Measurements from ENCODE around the gene GALNT10.
A peak's percentile ranks its signal among the peaks of the same experiment; 100 is the strongest.
"Not testable (repeated sequence)": the region's sequence is repeated elsewhere in the genome, so short reads cannot be mapped to it uniquely, and the experiment has no call there.

GALNT10 gene, protein sequence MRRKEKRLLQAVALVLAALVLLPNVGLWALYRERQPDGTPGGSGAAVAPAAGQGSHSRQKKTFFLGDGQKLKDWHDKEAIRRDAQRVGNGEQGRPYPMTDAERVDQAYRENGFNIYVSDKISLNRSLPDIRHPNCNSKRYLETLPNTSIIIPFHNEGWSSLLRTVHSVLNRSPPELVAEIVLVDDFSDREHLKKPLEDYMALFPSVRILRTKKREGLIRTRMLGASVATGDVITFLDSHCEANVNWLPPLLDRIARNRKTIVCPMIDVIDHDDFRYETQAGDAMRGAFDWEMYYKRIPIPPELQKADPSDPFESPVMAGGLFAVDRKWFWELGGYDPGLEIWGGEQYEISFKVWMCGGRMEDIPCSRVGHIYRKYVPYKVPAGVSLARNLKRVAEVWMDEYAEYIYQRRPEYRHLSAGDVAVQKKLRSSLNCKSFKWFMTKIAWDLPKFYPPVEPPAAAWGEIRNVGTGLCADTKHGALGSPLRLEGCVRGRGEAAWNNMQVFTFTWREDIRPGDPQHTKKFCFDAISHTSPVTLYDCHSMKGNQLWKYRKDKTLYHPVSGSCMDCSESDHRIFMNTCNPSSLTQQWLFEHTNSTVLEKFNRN

DNA sequence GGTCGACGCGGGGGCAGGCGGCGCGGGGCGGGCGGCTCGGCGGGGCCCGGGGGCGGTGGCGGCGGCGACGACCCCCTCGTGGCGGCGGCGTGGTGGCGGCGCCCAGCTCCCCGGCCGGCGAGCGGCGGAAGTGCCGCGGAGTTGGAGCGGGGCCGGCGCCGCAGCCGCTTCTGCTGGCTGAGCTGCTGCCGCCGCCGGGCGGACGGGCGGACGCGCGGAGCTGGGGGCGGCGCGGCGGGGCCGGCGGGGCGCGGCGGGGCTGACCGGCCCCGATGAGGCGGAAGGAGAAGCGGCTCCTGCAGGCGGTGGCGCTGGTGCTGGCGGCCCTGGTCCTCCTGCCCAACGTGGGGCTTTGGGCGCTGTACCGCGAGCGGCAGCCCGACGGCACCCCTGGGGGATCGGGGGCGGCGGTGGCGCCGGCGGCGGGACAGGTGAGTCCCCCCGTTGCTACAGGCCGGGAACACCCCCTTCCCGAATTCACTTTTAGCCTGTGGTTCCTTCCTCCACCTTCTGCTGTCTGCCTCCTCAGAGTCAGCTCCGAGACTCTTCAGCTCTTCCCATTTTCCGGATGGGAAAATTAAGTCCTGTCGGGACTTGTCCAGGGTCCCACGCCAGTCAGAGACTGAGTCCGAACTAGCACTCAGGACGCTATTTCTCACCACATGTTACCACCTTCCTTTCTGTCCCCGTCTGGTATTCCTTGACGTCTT, at the start of gene GALNT10:
Gene GALNT10 (plus strand): TSS at position 139 of the 710 bp plus-strand sequence. CDS start 134 bp downstream, at position 273.
- Histone ChIP-seq H3K4me1 (ENCODE audit: insufficient read depth, low read length) (peaks cover 34% of the 10 kb centered on the region), H3K9ac (ENCODE audit: low read length) (peak within 1 kb of the TSS; percentile 62), H3K9me3 (ENCODE audit: low read length) (no peaks in the 10 kb centered on the region), H3K36me3 (ENCODE audit: insufficient read depth, low read length) (no peaks in the 10 kb centered on the region), H3K27me3 (ENCODE audit: control insufficient read depth in 1 of 2, insufficient read depth in 2 of 2, low read length in 2 of 2) (no peaks in the 10 kb centered on the region), H3K4me3 (ENCODE audit: low read depth in 1 of 2, low read length in 2 of 2) (peak within 1 kb of the TSS; percentile 85 to 92), H3K27ac (ENCODE audit: low read depth, low read length) (peak within 1 kb of the TSS; percentile 78)

DNA sequence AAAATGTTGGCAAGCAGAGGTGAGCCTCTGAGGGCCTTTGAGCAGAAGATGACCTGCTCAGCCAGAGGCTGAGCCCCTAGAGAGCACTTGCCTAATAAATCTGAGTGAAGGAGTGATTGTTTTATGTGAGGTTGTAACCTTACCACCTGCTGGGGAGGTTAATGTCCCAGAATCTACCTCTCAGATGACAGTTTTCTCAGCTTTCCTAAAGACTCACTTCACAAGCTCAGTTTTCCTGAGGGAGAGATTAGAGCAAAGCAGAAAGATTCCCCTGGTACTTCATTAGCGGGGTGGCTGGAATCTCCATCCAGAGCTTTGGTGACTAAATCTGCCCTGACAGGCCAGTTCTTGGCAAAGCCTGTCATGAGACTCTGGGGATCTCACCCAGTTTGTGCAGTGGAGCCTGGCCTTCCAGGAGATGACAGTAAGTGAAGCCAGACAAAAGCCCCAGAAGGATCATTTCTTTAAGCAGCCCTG, 48.8 kb upstream of the GALNT10 start:
- no peaks in the 10 kb centered on the region for H3K27me3 ChIP-seq (ENCODE audit: control insufficient read depth in 1 of 2, insufficient read depth in 2 of 2, low read length in 2 of 2)
- no peak overlapping the region for H3K27ac ChIP-seq (ENCODE audit: low read depth, low read length)
- H3K36me3 ChIP-seq (ENCODE audit: insufficient read depth, low read length): no peaks in the 10 kb centered on the region
- H3K9me3 ChIP-seq (ENCODE audit: low read length): no peaks in the 10 kb centered on the region
- no peak overlapping the region for H3K9ac ChIP-seq (ENCODE audit: low read length)
- H3K4me3 ChIP-seq (ENCODE audit: low read depth in 1 of 2, low read length in 2 of 2): no peak overlapping the region
- H3K4me1 ChIP-seq (ENCODE audit: insufficient read depth, low read length): peaks cover 20% of the 10 kb centered on the region

DNA sequence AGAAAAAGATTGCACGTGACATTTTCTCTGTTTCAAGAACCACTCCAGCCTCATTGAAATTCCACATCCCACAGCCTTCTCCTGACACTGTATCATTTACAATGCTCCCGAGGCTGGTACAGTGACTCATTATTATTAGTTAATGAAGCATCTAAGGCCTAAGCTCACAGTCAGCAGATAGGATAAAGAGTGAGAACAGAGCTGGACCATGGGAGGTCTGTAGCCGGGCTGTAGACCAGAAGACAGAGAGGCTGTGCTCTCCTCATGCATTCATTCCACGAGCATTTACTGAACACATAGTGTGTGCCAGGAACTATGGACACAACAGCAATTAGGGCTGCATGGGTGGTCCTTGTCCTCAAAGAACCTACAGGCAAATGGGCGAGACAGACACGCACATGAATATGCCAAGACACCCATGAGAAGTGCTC, 47.3 kb upstream of the GALNT10 start:
- Histone ChIP-seq H3K4me1 (ENCODE audit: insufficient read depth, low read length) (peaks cover 20% of the 10 kb centered on the region), H3K9me3 (ENCODE audit: low read length) (no peaks in the 10 kb centered on the region), H3K27me3 (ENCODE audit: control insufficient read depth in 1 of 2, insufficient read depth in 2 of 2, low read length in 2 of 2) (no peaks in the 10 kb centered on the region), H3K4me3 (ENCODE audit: low read depth in 1 of 2, low read length in 2 of 2) (no peak overlapping the region), H3K27ac (ENCODE audit: low read depth, low read length) (no peak overlapping the region), H3K36me3 (ENCODE audit: insufficient read depth, low read length) (no peaks in the 10 kb centered on the region), H3K9ac (ENCODE audit: low read length) (no peak overlapping the region)

DNA sequence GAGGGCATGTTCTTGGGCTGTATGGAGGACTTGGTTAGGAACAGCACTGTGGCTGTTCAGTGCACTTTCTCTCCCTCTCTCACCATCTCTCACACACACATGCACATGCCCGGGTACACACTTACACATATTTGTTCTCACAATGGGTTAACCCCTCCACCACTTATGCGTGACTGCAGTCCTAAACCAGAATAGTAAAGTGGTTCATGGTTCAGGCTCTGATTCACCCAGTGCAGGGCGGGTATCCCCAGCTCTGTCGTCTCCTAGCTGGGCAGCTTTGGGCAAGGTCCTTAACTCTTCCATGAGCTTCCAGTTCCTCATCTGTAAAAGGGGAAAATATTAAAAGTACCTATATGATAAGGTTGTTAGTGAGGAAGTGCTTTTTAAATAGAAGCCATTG, 45.3 kb upstream of the GALNT10 start:
- no peak overlapping the region for H3K9ac ChIP-seq (ENCODE audit: low read length)
- H3K4me1 ChIP-seq (ENCODE audit: insufficient read depth, low read length): peaks cover 8% of the 10 kb centered on the region
- no peaks in the 10 kb centered on the region for H3K27me3 ChIP-seq (ENCODE audit: control insufficient read depth in 1 of 2, insufficient read depth in 2 of 2, low read length in 2 of 2)
- H3K9me3 ChIP-seq (ENCODE audit: low read length): no peaks in the 10 kb centered on the region
- H3K4me3 ChIP-seq (ENCODE audit: low read depth in 1 of 2, low read length in 2 of 2): no peak overlapping the region
- H3K27ac ChIP-seq (ENCODE audit: low read depth, low read length): no peak overlapping the region
- no peaks in the 10 kb centered on the region for H3K36me3 ChIP-seq (ENCODE audit: insufficient read depth, low read length)

DNA sequence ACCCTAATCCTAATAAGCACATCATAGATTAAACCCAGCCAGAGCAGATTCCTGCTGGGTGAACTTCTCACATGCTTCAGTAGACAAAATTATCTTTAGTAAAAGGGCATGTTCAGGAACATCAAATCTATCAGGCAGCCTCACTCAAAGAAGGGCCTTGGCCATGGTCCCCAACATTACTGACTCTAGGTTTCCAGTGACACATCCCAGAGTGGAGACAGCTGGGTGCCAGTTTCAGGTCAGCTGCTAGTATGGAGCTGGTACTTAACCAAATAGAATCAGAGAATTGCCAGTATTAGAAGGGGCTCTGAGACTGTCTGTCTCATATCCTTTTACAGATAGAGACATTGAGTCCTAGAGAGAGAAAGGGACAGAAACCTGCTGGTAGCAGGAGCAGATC, 44.1 kb upstream of the GALNT10 start:
- no peak overlapping the region for H3K4me3 ChIP-seq (ENCODE audit: low read depth in 1 of 2, low read length in 2 of 2)
- no peaks in the 10 kb centered on the region for H3K36me3 ChIP-seq (ENCODE audit: insufficient read depth, low read length)
- peaks cover 8% of the 10 kb centered on the region for H3K4me1 ChIP-seq (ENCODE audit: insufficient read depth, low read length)
- no peaks in the 10 kb centered on the region for H3K27me3 ChIP-seq (ENCODE audit: control insufficient read depth in 1 of 2, insufficient read depth in 2 of 2, low read length in 2 of 2)
- H3K9me3 ChIP-seq (ENCODE audit: low read length): no peaks in the 10 kb centered on the region
- H3K9ac ChIP-seq (ENCODE audit: low read length): no peak overlapping the region
- H3K27ac ChIP-seq (ENCODE audit: low read depth, low read length): no peak overlapping the region

DNA sequence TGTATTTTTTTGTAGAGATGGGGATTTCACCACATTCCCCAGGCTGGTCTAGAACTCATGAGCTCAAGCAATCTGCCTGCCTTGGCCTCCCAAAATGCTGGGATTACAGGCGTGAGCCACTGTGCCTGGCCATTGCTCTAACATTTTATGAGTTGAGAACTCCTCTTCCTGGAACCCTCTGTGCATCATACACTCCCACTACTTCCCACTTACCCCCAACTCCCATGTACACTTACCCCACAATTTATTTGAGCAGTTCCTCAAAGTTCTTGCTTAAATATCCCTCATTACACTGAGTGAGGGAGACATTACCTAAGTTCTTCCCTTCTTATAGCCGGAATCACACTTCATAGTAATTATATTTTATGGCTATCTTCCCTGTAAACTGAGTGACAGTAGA, 42.9 kb upstream of the GALNT10 start:
- Histone ChIP-seq H3K27me3 (ENCODE audit: control insufficient read depth in 1 of 2, insufficient read depth in 2 of 2, low read length in 2 of 2) (no peaks in the 10 kb centered on the region), H3K4me3 (ENCODE audit: low read depth in 1 of 2, low read length in 2 of 2) (no peak overlapping the region), H3K36me3 (ENCODE audit: insufficient read depth, low read length) (no peaks in the 10 kb centered on the region), H3K4me1 (ENCODE audit: insufficient read depth, low read length) (no peaks in the 10 kb centered on the region), H3K9ac (ENCODE audit: low read length) (no peak overlapping the region), H3K9me3 (ENCODE audit: low read length) (no peaks in the 10 kb centered on the region), H3K27ac (ENCODE audit: low read depth, low read length) (no peak overlapping the region)

DNA sequence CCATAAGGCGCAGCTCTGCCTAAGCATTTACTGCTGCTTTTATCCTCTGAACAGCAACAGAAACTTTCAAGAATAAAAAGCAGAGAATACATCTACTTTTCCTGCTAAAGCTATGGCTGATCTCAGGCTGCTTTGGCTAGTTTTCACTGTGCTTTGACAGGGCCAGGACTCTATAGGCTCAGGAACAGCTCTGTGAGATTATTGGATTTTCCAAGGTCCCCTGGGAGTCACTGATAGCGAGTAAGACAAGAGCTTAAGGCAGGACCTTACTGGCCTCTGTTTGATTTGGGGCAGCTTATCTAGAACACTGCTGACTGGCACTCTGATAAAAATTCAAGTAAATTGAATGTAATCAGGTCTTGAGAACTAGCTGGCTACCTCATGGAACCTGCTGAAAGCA, 40.1 kb upstream of the GALNT10 start:
- not testable (repeated sequence) for H3K27me3 ChIP-seq (ENCODE audit: control insufficient read depth in 1 of 2, insufficient read depth in 2 of 2, low read length in 2 of 2); H3K27ac ChIP-seq (ENCODE audit: low read depth, low read length); H3K4me1 ChIP-seq (ENCODE audit: insufficient read depth, low read length); H3K4me3 ChIP-seq (ENCODE audit: low read depth in 1 of 2, low read length in 2 of 2); H3K36me3 ChIP-seq (ENCODE audit: insufficient read depth, low read length); H3K9me3 ChIP-seq (ENCODE audit: low read length); H3K9ac ChIP-seq (ENCODE audit: low read length)

DNA sequence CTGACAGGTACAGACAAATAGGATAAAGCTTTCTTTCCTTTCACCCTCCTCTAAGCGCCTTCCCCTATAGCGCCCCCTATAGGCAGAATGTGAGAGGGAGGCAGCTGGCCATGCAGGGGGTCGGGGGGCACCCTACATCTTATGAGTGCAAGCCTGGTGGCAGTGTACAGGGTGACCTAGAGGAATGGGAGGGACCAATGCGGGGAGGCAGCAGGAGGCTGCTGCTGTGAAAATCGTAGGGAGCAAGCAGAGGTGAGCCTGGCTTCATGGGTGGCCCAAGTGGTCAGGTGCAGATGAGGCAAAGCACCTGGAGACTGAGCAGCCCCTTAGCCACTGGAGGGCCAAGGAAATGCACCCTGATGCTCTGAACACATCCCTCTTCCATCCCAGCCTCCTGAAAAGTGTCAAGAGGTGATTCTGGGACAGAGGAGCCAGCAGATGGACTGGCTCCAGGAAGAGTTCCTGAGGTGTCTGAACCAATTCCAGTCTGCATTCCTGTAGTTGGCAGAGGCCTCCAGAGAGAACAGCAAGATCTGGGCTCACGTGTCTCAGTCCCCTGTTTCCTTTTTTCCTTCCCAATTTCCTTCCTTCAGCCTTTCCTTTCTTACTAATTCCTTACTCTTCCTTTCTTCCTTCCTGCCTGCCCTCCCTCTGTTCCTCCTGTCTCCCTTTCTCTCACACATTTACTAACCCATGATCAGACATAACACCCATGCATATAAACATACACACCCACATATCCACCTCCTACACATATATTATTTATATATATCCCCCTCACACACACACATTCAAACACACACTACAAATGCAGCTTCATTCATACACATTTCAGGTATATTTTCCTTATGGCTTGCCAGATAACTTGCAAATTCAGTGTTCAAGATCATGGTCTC, 32.8 kb upstream of the GALNT10 start:
- H3K27ac ChIP-seq (ENCODE audit: low read depth, low read length): no peak overlapping the region
- H3K36me3 ChIP-seq (ENCODE audit: insufficient read depth, low read length): no peaks in the 10 kb centered on the region
- H3K9me3 ChIP-seq (ENCODE audit: low read length): no peaks in the 10 kb centered on the region
- no peak overlapping the region for H3K9ac ChIP-seq (ENCODE audit: low read length)
- H3K4me3 ChIP-seq (ENCODE audit: low read depth in 1 of 2, low read length in 2 of 2): no peak overlapping the region
- H3K4me1 ChIP-seq (ENCODE audit: insufficient read depth, low read length): peaks cover 7% of the 10 kb centered on the region
- no peaks in the 10 kb centered on the region for H3K27me3 ChIP-seq (ENCODE audit: control insufficient read depth in 1 of 2, insufficient read depth in 2 of 2, low read length in 2 of 2)

DNA sequence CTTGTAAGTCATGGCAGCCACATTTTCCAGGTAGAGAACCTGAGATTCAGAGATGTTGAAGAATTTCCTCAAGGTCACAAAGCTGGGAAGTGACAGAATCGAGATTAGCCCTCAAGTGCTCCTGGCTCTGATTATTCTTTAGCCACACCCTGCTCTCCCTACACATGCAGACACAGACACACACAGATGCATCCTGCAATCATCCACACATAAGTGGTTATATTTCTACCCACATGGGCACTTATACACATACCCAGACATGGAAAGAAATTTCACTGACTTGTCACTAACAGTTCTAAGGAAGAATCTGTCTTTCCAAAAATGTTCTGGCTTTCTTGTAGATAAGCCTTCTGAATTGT, 32.2 kb upstream of the GALNT10 start:
- no peaks in the 10 kb centered on the region for H3K27me3 ChIP-seq (ENCODE audit: control insufficient read depth in 1 of 2, insufficient read depth in 2 of 2, low read length in 2 of 2)
- no peaks in the 10 kb centered on the region for H3K9me3 ChIP-seq (ENCODE audit: low read length)
- H3K4me3 ChIP-seq (ENCODE audit: low read depth in 1 of 2, low read length in 2 of 2): no peak overlapping the region
- H3K36me3 ChIP-seq (ENCODE audit: insufficient read depth, low read length): no peaks in the 10 kb centered on the region
- peaks cover 7% of the 10 kb centered on the region for H3K4me1 ChIP-seq (ENCODE audit: insufficient read depth, low read length)
- H3K27ac ChIP-seq (ENCODE audit: low read depth, low read length): no peak overlapping the region
- no peak overlapping the region for H3K9ac ChIP-seq (ENCODE audit: low read length)

DNA sequence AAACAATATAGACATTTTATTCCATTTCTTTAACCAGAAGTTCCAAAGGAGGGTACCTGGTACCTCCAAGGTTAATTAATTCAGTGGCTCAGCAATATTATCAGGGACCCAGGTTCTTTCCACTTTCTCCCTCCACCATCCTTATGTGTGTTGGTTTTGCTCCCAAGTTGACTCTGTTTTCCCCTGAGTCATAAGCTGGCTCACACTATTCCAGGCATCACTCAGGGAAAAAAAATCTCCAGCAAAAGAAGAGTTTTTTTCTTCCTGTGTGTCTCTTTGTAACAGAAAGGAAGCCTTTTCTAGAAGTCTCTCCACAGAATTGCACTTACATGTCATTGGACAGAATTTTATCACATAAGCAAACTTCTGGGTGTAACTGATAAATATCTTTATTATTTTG, 31.2 kb upstream of the GALNT10 start:
- H3K4me3 ChIP-seq (ENCODE audit: low read depth in 1 of 2, low read length in 2 of 2): no peak overlapping the region
- H3K9me3 ChIP-seq (ENCODE audit: low read length): no peaks in the 10 kb centered on the region
- no peak overlapping the region for H3K27ac ChIP-seq (ENCODE audit: low read depth, low read length)
- H3K4me1 ChIP-seq (ENCODE audit: insufficient read depth, low read length): peaks cover 7% of the 10 kb centered on the region
- H3K27me3 ChIP-seq (ENCODE audit: control insufficient read depth in 1 of 2, insufficient read depth in 2 of 2, low read length in 2 of 2): no peaks in the 10 kb centered on the region
- H3K36me3 ChIP-seq (ENCODE audit: insufficient read depth, low read length): no peaks in the 10 kb centered on the region
- H3K9ac ChIP-seq (ENCODE audit: low read length): no peak overlapping the region

All from muscle layer of colon (tissue), 2 donors.